ENCODE data around the gene NPW.

DNA sequence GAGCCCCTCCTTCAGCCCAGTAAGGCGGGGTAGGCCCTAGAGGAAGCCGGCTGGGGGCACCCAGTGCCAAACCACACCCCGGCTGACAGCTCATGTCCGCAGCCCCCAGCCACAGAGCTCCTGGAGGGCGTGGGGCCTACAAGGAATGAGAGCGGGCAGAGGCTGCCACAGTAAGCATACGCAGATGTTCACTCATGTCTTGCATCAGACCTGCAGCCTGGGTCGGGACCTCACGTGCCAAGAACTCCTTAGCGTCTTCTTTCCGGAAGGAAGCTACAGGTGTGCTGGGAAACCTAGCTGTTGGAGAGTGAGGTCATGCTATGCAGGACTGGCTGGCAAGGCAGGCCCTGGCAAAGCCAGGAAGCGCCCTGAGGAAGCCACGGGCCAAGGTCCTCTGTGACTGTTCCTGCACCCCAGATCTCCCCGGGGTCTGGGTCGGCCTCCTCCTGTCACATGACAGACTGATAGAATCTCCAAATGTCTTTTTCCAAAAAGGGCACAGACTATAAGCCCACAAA lies 11.5 kb upstream of the NPW start:
- TF ChIP-seq, protein P1, sequence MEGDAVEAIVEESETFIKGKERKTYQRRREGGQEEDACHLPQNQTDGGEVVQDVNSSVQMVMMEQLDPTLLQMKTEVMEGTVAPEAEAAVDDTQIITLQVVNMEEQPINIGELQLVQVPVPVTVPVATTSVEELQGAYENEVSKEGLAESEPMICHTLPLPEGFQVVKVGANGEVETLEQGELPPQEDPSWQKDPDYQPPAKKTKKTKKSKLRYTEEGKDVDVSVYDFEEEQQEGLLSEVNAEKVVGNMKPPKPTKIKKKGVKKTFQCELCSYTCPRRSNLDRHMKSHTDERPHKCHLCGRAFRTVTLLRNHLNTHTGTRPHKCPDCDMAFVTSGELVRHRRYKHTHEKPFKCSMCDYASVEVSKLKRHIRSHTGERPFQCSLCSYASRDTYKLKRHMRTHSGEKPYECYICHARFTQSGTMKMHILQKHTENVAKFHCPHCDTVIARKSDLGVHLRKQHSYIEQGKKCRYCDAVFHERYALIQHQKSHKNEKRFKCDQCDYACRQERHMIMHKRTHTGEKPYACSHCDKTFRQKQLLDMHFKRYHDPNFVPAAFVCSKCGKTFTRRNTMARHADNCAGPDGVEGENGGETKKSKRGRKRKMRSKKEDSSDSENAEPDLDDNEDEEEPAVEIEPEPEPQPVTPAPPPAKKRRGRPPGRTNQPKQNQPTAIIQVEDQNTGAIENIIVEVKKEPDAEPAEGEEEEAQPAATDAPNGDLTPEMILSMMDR (IDR thresholded peaks at IDR 0.05), result no peak
- no peak for TF ChIP-seq POLR2A (IDR thresholded peaks at IDR 0.05)
- peak; percentile 26 to 55 (median 53) for TF ChIP-seq POLR2AphosphoS5 (IDR thresholded peaks at IDR 0.05)

Measured in breast epithelium (tissue), 3 donors.